B cell (primary cell): ENCODE measurements around the gene PLA2G2F. TPM values are rescaled to one million over a fixed set of nuclear protein-coding genes. Genes with fewer than 3 reads are reported as not detected.
A peak's percentile ranks its signal among the peaks of the same experiment; 100 is the strongest.

Source experiments
- ATAC-seq: fragments of 200-7000 bp; cut with Tn5 transposase; one replicate; pipeline ENCODE4 v1.10.0; 2021; ENCODE audit warnings: low read depth, mild to moderate bottlenecking, moderate number of reproducible peaks, moderate library complexity
- CTCF ChIA-PET: fragments of 350-600 bp; sonication (Branson Sonifier 250); formaldehyde crosslinking; loops from one replicate; lab custom pipeline; 2021; ENCODE audit warnings: antibody characterized with exemption, inconsistent platforms; lab: Charles Lee
- POLR2A ChIA-PET: fragments of 350-600 bp; sonication (Branson Sonifier 250); formaldehyde crosslinking; loops from one replicate; lab custom pipeline; 2021; ENCODE audit warnings: antibody characterized with exemption; lab: Charles Lee
- DNase-seq: peaks from one replicate; pipeline ENCODE4 v3.0.0; 2013
- H2AFZ ChIP-seq: 2 replicates; pipeline ENCODE4 v1.6.1; 2012; ENCODE audit warnings: mild to moderate bottlenecking, low read depth, low read length; ENCODE audit not compliant: insufficient read depth, poor library complexity, severe bottlenecking
- H3K27ac ChIP-seq, 2 donors: 1 replicate in 1 of 2; 2 replicates in 1 of 2; pipeline ENCODE4 v1.5.1; 2012 to 2013; ENCODE audit warnings: low read length in 2 of 2, mild to moderate bottlenecking in 2 of 2, moderate library complexity in 1 of 2
- H3K27me3 ChIP-seq, 4 experiments: fragments of 200-600 bp in 1 of 4; sonication (generic) in 1 of 4; replicated peaks in 1 of 4; 1 replicate in 2 of 4; 2 replicates in 2 of 4; pipeline versions ENCODE4 v1.6.1 to v1.7.0; 2013 to 2016; ENCODE audit warnings: low read length in 3 of 4, mild to moderate bottlenecking in 2 of 4, mixed read lengths in 1 of 4, moderate library complexity in 1 of 4; ENCODE audit not compliant: insufficient read depth in 4 of 4, control insufficient read depth in 3 of 4; ENCODE audit errors: control extremely low read depth in 1 of 4
- H3K36me3 ChIP-seq, 2 experiments: replicated peaks in 1 of 2; 1 replicate in 1 of 2; 2 replicates in 1 of 2; pipeline versions ENCODE4 v1.6.1 to v1.7.1; 2013; ENCODE audit warnings: low read length in 1 of 2; ENCODE audit not compliant: insufficient read depth in 2 of 2, control insufficient read depth in 1 of 2; ENCODE audit errors: control extremely low read depth in 1 of 2, extremely low read depth in 1 of 2
- H3K4me1 ChIP-seq, 2 donors: fragments of 200-600 bp in 1 of 2; sonication (generic) in 1 of 2; 1 replicate in 1 of 2; 2 replicates in 1 of 2; pipeline versions ENCODE4 v1.5.1 to v1.6.1; 2013 to 2017; ENCODE audit warnings: low read length in 2 of 2; ENCODE audit not compliant: control insufficient read depth in 2 of 2, insufficient read depth in 2 of 2
- H3K4me2 ChIP-seq: replicated peaks from 2 replicates; pipeline ENCODE3; 2012; ENCODE audit warnings: mild to moderate bottlenecking, low read depth, low read length; ENCODE audit not compliant: poor library complexity, severe bottlenecking
- H3K4me3 ChIP-seq, 5 experiments: fragments of 200-600 bp in 1 of 5; sonication (generic) in 1 of 5; 1 replicate in 3 of 5; 2 replicates in 2 of 5; pipeline versions ENCODE4 v1.5.1 to v1.7.0; 2011 to 2016; ENCODE audit warnings: low read length in 4 of 5, mild to moderate bottlenecking in 4 of 5, low read depth in 2 of 5, control low read depth in 1 of 5, moderate library complexity in 1 of 5; ENCODE audit not compliant: insufficient read depth in 1 of 5; ENCODE audit errors: control extremely low read depth in 1 of 5, extremely low read depth in 1 of 5
- H3K79me2 ChIP-seq: fragments of 200-600 bp; sonication (generic); one replicate; pipeline ENCODE4 v1.6.0; 2016; ENCODE audit warnings: low read length; ENCODE audit not compliant: control insufficient read depth, insufficient read depth
- H3K9ac ChIP-seq: fragments of 200-600 bp; sonication (generic); 2 replicates; pipeline ENCODE4 v1.6.1; 2017; ENCODE audit warnings: mild to moderate bottlenecking, low read length, moderate library complexity
- H3K9me3 ChIP-seq, 3 donors: one replicate each; pipeline versions ENCODE4 v1.6.1 to v1.7.1; 2013; ENCODE audit warnings: low read length in 2 of 3; ENCODE audit not compliant: control insufficient read depth in 2 of 3, insufficient read depth in 1 of 3; ENCODE audit errors: control extremely low read depth in 1 of 3
- H4K20me1 ChIP-seq: 2 replicates; pipeline ENCODE4 v1.6.0; 2012; ENCODE audit warnings: mild to moderate bottlenecking, low read length; ENCODE audit not compliant: insufficient read depth, control insufficient read depth, poor library complexity, severe bottlenecking
- H3K27ac Mint-ChIP-seq: one replicate; pipeline ENCODE4 v1.8.0; 2021; ENCODE audit warnings: mixed read lengths
- H3K27me3 Mint-ChIP-seq: one replicate; pipeline ENCODE4 v1.8.0; 2021; ENCODE audit warnings: mixed read lengths
- H3K4me1 Mint-ChIP-seq: one replicate; pipeline ENCODE4 v1.8.0; 2021; ENCODE audit warnings: mixed read lengths
- H3K4me3 Mint-ChIP-seq: one replicate; pipeline ENCODE4 v1.8.0; 2021; ENCODE audit warnings: mixed read lengths
- H3K9me3 Mint-ChIP-seq: one replicate; pipeline ENCODE4 v1.8.0; 2022; ENCODE audit warnings: mixed read lengths; ENCODE audit not compliant: insufficient read depth
- EZH2 ChIP-seq: IDR thresholded peaks from 2 replicates; pipeline ENCODE4 v1.6.1; 2012; ENCODE audit warnings: borderline replicate concordance, low read depth, mild to moderate bottlenecking, moderate library complexity, low read length; ENCODE audit not compliant: insufficient read depth, poor library complexity, severe bottlenecking
- WGBS: methylation state at CpG from one replicate; pipeline ENCODE4 v1.1.5; 2013; ENCODE audit warnings: missing lambda C conversion rate; ENCODE audit not compliant: insufficient coverage; 5-methylcytosine and 5-hydroxymethylcytosine counted together
- intact Hi-C: fragments of 100-400 bp; cut with micrococcal nuclease; formaldehyde crosslinking; loops from one replicate; pipeline ENCODE4 v1.10.0; 2022
- polyA plus RNA-seq: library from polyadenylated mRNA; depleted of rRNA; stranded (reverse); fragments of >200 nt; gene quantifications from 2 replicates; pipeline ENCODE4 v1.2.3, GENCODE V29; 2012
- total RNA-seq, 2 donors: library from RNA; stranded (reverse); fragments of 120-200 nt in 1 of 2; gene quantifications; 1 replicate in 1 of 2; 2 replicates in 1 of 2; pipeline versions ENCODE4 v1.2.3 to v1.2.4, GENCODE V29; 2013 to 2022
- TF ChIP-seq, protein P1 (sequence below): fragments of 200-600 bp; IDR thresholded peaks from one replicate; pipeline ENCODE4 v1.8.0; 2022; ENCODE audit warnings: antibody characterized with exemption, mild to moderate bottlenecking

PLA2G2F gene
- total and polyA plus RNA-seq, 2 donors (not counting 1 experiment from before 2014, with no cell fraction given): not detected

DNA sequence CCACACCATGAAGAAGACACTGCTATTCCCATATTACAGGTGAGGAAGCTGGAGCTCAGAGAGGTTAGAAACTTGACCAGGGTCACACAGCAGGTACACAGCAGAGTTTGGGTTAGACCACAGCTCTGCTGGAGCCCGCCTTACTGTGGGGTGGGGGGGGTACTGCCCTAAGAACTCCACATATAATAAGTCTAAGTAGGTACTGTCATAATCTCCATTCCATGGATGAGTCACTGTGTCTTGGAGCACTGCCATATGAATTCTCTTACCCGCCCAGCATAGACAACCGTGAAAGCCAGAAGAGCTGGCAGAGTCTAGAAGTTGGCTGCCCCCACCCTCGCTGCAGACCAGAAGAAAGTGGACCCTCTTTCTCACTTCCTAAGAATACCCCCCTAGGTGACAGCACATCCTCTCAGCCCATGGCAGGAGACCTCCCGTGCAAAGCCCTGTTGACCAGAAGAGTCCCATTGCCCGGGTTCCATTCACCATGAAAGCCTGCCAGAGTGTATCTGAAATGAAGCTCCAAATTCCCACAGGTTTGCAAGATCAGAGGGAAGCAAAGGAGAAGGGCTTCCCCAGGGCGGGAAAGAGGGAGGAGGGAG, 14.6 kb upstream of the PLA2G2F start:
- intact Hi-C loops: no loop called here
- Mint-ChIP-seq H3K4me3 (no peak overlapping the region), H3K27ac (no peak overlapping the region), H3K9me3 (peaks cover 7% of the 10 kb centered on the region), H3K4me1 (peaks cover 59% of the 10 kb centered on the region), H3K27me3 (no peaks in the 10 kb centered on the region)
- Histone ChIP-seq H3K27ac (no peak overlapping the region), H4K20me1 (no peaks in the 10 kb centered on the region), H3K4me2 (peak overlapping the region; percentile 29), H3K27me3 (no peaks in the 10 kb centered on the region), H3K9ac (no peak overlapping the region), H2AFZ (no peak overlapping the region), H3K4me3 (no peak overlapping the region), H3K4me1 (peaks cover 33 to 48% of the 10 kb centered on the region in 2 donors), H3K36me3 (no peaks in the 10 kb centered on the region), H3K9me3 (peaks cover 0 to 15% (median 2%) of the 10 kb centered on the region in 3 donors), H3K79me2 (no peaks in the 10 kb centered on the region)
- TF ChIP-seq, protein P1, sequence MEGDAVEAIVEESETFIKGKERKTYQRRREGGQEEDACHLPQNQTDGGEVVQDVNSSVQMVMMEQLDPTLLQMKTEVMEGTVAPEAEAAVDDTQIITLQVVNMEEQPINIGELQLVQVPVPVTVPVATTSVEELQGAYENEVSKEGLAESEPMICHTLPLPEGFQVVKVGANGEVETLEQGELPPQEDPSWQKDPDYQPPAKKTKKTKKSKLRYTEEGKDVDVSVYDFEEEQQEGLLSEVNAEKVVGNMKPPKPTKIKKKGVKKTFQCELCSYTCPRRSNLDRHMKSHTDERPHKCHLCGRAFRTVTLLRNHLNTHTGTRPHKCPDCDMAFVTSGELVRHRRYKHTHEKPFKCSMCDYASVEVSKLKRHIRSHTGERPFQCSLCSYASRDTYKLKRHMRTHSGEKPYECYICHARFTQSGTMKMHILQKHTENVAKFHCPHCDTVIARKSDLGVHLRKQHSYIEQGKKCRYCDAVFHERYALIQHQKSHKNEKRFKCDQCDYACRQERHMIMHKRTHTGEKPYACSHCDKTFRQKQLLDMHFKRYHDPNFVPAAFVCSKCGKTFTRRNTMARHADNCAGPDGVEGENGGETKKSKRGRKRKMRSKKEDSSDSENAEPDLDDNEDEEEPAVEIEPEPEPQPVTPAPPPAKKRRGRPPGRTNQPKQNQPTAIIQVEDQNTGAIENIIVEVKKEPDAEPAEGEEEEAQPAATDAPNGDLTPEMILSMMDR: no peak
- TF ChIP-seq EZH2: no peak
- WGBS: 69% methylated on average over 3 of the region's 7 CpGs
- CTCF ChIA-PET: interaction anchor here (0.9 to 1.9 kb wide), 4 partner anchors 23 to 71 kb away, joined by 3 to 11 read pairs (median 4); no protein-coding TSS in a partner anchor
- ATAC-seq (no peak), DNase-seq (no peak)
- POLR2A ChIA-PET: interaction anchor here (0.6 to 1.3 kb wide), 2 partner anchors 10 to 18 kb away, joined by 3 to 5 read pairs; no protein-coding TSS in a partner anchor

DNA sequence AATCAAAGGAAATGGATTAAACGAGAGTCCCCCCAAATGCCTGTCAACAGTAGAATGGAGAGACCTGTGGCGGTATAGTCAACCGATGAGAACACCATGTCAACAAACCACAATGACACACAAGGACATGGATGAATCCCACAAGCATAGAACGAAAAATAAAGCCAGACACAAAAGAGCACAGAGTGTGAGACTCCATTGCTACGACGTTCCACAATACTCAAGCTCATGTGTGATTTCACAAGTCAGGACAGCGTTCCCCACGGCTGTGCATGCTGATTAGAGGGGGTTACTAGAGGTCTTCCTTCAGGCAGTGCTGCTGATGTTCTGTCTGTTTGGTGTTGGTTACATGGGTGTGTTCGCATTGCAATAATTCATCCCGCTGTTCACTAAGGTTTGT, 14.0 kb upstream of the PLA2G2F start:
- WGBS: 82% methylated on average over 5 of the region's 10 CpGs
- H3K4me3 Mint-ChIP-seq: no peak overlapping the region

More for the DNA sequence above, 14.0 kb upstream of the PLA2G2F start:
- H3K4me1 ChIP-seq: peaks cover 28 to 42% of the 10 kb centered on the region in 2 donors
- TF ChIP-seq EZH2: no peak
- TF ChIP-seq, protein P1: no peak
- intact Hi-C loops: no loop called here
- H3K4me3 ChIP-seq: no peak overlapping the region
- POLR2A ChIA-PET: interaction anchor here (1.3 kb wide), 1 partner anchor 10 kb away, joined by 3 read pairs; no protein-coding TSS in a partner anchor
- H3K27ac Mint-ChIP-seq: peak overlapping the region; percentile 2
- H3K27me3 ChIP-seq: no peaks in the 10 kb centered on the region
- H2AFZ ChIP-seq: no peak overlapping the region
- H3K9me3 ChIP-seq: peaks cover 0 to 15% (median 5%) of the 10 kb centered on the region in 3 donors
- CTCF ChIA-PET: interaction anchor here (1.1 to 1.6 kb wide), 3 partner anchors 23 to 71 kb away, joined by 3 to 4 read pairs (median 3); no protein-coding TSS in a partner anchor
- peaks cover 11% of the 10 kb centered on the region for H3K9me3 Mint-ChIP-seq
- H3K36me3 ChIP-seq: no peaks in the 10 kb centered on the region
- no peaks in the 10 kb centered on the region for H4K20me1 ChIP-seq
- no peak for DNase-seq
- H3K27ac ChIP-seq: no peak overlapping the region
- H3K4me2 ChIP-seq: no peak overlapping the region
- no peak overlapping the region for H3K9ac ChIP-seq
- H3K27me3 Mint-ChIP-seq: no peaks in the 10 kb centered on the region
- H3K79me2 ChIP-seq: no peaks in the 10 kb centered on the region
- ATAC-seq: no peak
- H3K4me1 Mint-ChIP-seq: peaks cover 53% of the 10 kb centered on the region
